Measurements from ENCODE around the gene PSMF1.

DNA sequence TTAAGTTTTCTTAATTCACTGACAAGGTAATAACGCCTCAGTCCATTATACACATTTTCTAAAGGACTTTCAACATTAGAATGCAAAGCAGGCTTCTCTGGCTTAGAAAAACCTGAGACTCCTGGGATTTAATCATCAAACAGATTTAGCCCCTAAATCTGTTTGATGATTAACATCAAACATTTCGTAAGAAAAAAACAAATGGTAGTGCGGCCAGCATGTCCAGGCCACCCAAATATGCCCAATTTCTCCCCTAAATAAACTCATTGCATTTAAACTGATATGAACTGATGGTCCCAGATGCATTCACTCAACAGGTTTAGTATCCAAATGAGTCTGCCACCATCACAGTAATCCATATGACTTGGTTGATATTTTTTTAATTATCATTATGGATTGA is 60.2 kb downstream of the PSMF1 start:
- TF ChIP-seq, protein P1, sequence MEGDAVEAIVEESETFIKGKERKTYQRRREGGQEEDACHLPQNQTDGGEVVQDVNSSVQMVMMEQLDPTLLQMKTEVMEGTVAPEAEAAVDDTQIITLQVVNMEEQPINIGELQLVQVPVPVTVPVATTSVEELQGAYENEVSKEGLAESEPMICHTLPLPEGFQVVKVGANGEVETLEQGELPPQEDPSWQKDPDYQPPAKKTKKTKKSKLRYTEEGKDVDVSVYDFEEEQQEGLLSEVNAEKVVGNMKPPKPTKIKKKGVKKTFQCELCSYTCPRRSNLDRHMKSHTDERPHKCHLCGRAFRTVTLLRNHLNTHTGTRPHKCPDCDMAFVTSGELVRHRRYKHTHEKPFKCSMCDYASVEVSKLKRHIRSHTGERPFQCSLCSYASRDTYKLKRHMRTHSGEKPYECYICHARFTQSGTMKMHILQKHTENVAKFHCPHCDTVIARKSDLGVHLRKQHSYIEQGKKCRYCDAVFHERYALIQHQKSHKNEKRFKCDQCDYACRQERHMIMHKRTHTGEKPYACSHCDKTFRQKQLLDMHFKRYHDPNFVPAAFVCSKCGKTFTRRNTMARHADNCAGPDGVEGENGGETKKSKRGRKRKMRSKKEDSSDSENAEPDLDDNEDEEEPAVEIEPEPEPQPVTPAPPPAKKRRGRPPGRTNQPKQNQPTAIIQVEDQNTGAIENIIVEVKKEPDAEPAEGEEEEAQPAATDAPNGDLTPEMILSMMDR (conservative IDR thresholded peaks at IDR 0.05 in 1 of 2, IDR thresholded peaks at IDR 0.05 in 1 of 2; ENCODE audit: extremely low read depth in 1 of 2, insufficient read depth in 1 of 2, low read depth in 1 of 2, low read length in 2 of 2): no peak
- no peak for TF ChIP-seq EZH2 (IDR thresholded peaks at IDR 0.05; ENCODE audit: borderline replicate concordance, low read length)
